Measurements from ENCODE around the gene FOXP1. TPM values are rescaled to one million over a fixed set of nuclear protein-coding genes. Genes with fewer than 3 reads are reported as not detected.

The FOXP1 gene
- total RNA-seq, 1 donor: 55.7 TPM

DNA sequence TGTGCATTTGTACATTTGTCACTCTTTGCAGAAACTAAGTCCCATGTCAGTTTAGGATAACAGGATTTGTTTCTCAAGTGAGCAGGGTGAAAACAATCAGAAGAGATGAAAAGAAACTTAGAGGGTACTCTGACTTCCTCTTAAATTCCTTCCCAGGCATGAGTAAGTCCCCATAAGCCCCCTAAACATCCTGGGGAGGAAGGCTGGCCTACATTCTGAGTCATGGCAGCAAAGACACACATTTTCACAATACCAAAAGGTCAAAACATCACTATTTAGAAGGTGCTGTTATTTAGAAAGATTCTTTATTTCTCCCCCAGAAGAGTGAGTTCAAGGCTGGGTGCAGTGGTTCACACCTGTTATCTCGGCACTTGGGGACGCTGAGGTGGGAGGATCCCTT, 7.6 kb upstream of the FOXP1 start:
- TF ChIP-seq, protein P1, sequence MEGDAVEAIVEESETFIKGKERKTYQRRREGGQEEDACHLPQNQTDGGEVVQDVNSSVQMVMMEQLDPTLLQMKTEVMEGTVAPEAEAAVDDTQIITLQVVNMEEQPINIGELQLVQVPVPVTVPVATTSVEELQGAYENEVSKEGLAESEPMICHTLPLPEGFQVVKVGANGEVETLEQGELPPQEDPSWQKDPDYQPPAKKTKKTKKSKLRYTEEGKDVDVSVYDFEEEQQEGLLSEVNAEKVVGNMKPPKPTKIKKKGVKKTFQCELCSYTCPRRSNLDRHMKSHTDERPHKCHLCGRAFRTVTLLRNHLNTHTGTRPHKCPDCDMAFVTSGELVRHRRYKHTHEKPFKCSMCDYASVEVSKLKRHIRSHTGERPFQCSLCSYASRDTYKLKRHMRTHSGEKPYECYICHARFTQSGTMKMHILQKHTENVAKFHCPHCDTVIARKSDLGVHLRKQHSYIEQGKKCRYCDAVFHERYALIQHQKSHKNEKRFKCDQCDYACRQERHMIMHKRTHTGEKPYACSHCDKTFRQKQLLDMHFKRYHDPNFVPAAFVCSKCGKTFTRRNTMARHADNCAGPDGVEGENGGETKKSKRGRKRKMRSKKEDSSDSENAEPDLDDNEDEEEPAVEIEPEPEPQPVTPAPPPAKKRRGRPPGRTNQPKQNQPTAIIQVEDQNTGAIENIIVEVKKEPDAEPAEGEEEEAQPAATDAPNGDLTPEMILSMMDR (IDR thresholded peaks at IDR 0.05; ENCODE audit: insufficient read depth, low read depth, low read length): no peak
- DNase-seq (ENCODE audit: low read depth): no peak
- no peak overlapping the region for H3K4me3 ChIP-seq (ENCODE audit: low read depth, low read length)

DNA sequence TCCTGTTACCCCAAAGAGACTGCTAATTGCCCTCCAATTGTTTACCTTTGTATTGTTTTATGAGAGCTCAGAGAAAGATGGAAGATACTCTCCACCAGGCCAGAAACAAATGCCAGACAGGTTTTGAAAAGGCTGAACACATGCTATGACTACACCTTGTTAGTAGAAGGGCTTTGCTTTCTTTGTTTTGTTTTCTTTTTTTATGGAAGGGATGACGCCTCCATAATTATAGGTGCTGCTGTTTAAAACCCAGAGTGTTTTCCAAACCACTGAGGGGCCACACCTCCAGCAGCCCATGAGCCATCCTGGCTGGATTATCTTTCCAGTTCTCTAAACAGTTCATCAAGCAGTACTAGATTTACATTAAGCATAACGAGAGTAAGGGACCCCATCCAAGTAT, 5.6 kb upstream of the FOXP1 start:
- DNase-seq (ENCODE audit: low read depth): no peak
- no peak overlapping the region for H3K4me3 ChIP-seq (ENCODE audit: low read depth, low read length)
- TF ChIP-seq, protein P1 (IDR thresholded peaks at IDR 0.05; ENCODE audit: insufficient read depth, low read depth, low read length): no peak

DNA sequence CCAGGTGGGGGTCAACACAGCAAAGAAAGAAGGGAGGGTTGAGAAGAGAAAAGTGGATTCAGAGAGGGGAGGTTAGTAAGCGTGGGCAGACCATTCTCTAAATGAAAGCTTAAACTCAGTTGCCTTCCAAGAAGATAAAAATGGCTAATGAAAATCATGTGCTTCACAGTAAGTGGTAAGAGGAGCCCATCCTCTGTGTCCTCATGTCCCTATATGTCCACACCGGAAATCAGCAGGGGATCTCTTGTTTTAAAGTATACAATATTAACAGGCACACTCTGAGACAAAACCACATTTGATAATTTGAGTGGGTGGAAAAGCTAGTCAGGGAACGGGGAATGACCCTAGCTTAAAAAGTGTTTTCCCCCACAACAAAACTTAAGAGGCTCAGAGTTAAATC, 4.4 kb upstream of the FOXP1 start:
- TF ChIP-seq, protein P1 (IDR thresholded peaks at IDR 0.05; ENCODE audit: insufficient read depth, low read depth, low read length): no peak

DNA sequence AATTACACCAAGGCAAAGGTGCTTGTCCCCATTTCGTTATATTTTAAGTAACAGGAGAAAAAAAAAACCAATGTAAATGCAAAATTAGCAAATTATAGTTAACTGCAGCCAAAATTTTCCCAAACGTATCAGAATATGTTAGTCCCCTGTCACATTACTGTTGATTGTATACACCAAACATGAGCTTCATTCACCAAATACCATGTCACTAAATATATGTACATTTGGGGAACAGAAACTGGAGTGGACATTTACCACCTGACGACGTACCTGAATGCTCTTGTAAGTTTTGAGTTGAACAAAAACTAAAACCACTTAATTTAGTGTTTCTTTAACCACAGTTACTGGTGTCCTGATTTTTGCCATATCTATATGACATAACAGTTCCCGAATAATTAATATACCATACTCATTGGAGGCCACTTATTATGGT, 3.3 kb upstream of the FOXP1 start:
- DNase-seq (ENCODE audit: low read depth): no peak
- TF ChIP-seq, protein P1 (IDR thresholded peaks at IDR 0.05; ENCODE audit: insufficient read depth, low read depth, low read length): no peak
- H3K4me3 ChIP-seq (ENCODE audit: low read depth, low read length): no peak overlapping the region

More for the DNA sequence above, 4.4 kb upstream of the FOXP1 start:
- H3K4me3 ChIP-seq (ENCODE audit: low read depth, low read length): no peak overlapping the region
- no peak for DNase-seq (ENCODE audit: low read depth)

DNA sequence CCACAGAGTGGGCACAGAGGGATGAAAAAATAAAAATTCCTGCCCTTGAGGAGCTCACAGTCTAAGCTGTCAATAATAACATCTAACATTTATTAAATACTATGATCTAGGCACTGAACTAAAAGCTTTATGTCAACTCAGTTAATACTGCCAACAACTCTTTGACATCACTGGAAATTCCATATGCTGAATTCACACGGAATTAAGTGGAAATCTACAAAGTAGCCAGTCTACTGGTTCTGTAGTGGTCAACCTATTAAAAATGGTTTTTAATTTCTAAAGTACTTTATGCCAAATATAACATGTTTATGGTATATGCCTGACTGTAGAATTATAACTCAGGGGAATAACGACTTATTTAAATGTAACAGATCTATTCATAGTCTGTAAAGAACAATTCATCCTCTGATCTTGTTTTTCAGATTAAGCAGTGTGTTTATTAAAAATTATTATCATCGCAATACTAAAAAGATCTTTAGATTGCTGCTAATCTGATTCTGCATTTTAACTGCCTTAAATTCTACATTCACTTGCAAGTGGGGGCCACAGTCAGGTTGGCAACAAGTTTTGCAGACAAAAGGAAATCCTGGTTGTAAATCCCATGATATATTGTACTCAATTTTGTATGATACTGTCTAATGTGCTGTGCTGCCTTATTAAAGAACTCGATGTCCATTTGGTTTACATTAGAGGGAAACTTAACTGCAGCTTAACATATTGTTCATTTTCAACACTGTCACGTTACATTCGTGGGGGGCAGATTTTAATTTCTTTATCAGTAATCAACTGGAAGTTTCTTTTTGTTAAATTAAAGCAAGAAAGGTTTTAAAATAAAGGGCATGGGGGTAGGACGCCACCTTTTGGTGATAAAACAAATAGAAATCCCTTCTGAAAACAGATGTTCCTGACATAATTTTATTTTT, 2.6 kb upstream of the FOXP1 start:
- TF ChIP-seq, protein P1 (IDR thresholded peaks at IDR 0.05; ENCODE audit: insufficient read depth, low read depth, low read length): peak; percentile 67
- DNase-seq (ENCODE audit: low read depth): peak; percentile 70
- no peak overlapping the region for H3K4me3 ChIP-seq (ENCODE audit: low read depth, low read length)

DNA sequence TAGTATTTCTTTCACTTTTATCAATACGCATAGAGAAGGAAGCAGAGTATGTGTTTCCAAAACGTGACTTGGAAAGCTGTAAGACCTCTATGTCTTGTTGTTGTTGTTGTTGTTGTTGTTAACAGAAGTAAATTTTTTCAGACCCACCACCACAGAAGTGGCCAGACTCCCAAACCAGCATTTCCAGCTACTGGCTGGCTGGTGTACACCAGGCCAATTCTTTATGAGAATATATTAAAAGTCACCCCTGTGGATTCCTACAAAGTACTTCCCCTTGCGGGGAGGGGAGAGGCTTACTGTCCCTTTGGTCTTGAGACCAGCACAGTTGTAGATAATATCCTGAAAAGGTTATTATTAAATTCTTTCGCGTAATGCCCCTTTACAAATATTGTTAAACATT, 1.6 kb upstream of the FOXP1 start:
- H3K4me3 ChIP-seq (ENCODE audit: low read depth, low read length): no peak overlapping the region
- TF ChIP-seq, protein P1 (IDR thresholded peaks at IDR 0.05; ENCODE audit: insufficient read depth, low read depth, low read length): no peak
- DNase-seq (ENCODE audit: low read depth): no peak
